Osteoblast (primary cell): Measurements from ENCODE around the gene SPTBN2. TPM values are rescaled to one million over a fixed set of nuclear protein-coding genes. Genes with fewer than 3 reads are reported as not detected.

Experiments
- DNase-seq: peaks from one replicate; pipeline ENCODE4 v3.0.0; 2011; ENCODE audit warnings: low spot score, mixed read lengths; ENCODE audit not compliant: insufficient read length; ENCODE audit errors: missing footprints
- H2AFZ ChIP-seq: 2 replicates; pipeline ENCODE4 v1.6.0; 2011; ENCODE audit warnings: mild to moderate bottlenecking, low read length
- H3K27ac ChIP-seq: 2 replicates; pipeline ENCODE4 v1.5.1; 2011; ENCODE audit warnings: mild to moderate bottlenecking, low read depth, low read length, moderate library complexity
- H3K27me3 ChIP-seq: 2 replicates; pipeline ENCODE4 v1.6.0; 2012; ENCODE audit warnings: mild to moderate bottlenecking, control low read depth, inconsistent platforms, low read length, moderate library complexity; ENCODE audit not compliant: insufficient read depth
- H3K36me3 ChIP-seq: 2 replicates; pipeline ENCODE4 v1.5.1; 2011; ENCODE audit warnings: mild to moderate bottlenecking, low read length, control low read depth, moderate library complexity; ENCODE audit not compliant: insufficient read depth
- H3K4me1 ChIP-seq: 2 replicates; pipeline ENCODE4 v1.5.1; 2011; ENCODE audit warnings: mild to moderate bottlenecking, low read length, control low read depth, moderate library complexity; ENCODE audit not compliant: insufficient read depth
- H3K4me2 ChIP-seq: 2 replicates; pipeline ENCODE4 v1.6.0; 2011; ENCODE audit warnings: mild to moderate bottlenecking, low read length; ENCODE audit not compliant: insufficient read depth
- H3K4me3 ChIP-seq: fragments of 200-600 bp; sonication (generic); 3 replicates; pipeline ENCODE4 v1.5.1; 2012; ENCODE audit warnings: mild to moderate bottlenecking, low read length, inconsistent platforms; ENCODE audit not compliant: insufficient read depth
- H3K79me2 ChIP-seq: 2 replicates; pipeline ENCODE4 v1.6.0; 2012; ENCODE audit warnings: mild to moderate bottlenecking, low read length, control low read depth, inconsistent platforms; ENCODE audit not compliant: insufficient read depth
- H3K9me3 ChIP-seq: 2 replicates; pipeline ENCODE4 v1.5.1; 2011; ENCODE audit warnings: low read depth, low read length, control low read depth
- H4K20me1 ChIP-seq: 2 replicates; pipeline ENCODE4 v1.6.0; 2012; ENCODE audit warnings: mild to moderate bottlenecking, low read length, control low read depth; ENCODE audit not compliant: insufficient read depth
- CTCF ChIP-seq: IDR thresholded peaks from 2 replicates; pipeline ENCODE4 v1.5.1; 2011; ENCODE audit warnings: mild to moderate bottlenecking, low read depth, low read length, moderate library complexity; ENCODE audit errors: extremely low read depth
- total RNA-seq: library from RNA; depleted of rRNA; stranded (reverse); fragments of >200 nt; gene quantifications from 2 replicates; pipeline ENCODE4 v1.2.3, GENCODE V29; 2012

SPTBN2 gene
- total RNA-seq, 1 donor, result 2.2 TPM

DNA sequence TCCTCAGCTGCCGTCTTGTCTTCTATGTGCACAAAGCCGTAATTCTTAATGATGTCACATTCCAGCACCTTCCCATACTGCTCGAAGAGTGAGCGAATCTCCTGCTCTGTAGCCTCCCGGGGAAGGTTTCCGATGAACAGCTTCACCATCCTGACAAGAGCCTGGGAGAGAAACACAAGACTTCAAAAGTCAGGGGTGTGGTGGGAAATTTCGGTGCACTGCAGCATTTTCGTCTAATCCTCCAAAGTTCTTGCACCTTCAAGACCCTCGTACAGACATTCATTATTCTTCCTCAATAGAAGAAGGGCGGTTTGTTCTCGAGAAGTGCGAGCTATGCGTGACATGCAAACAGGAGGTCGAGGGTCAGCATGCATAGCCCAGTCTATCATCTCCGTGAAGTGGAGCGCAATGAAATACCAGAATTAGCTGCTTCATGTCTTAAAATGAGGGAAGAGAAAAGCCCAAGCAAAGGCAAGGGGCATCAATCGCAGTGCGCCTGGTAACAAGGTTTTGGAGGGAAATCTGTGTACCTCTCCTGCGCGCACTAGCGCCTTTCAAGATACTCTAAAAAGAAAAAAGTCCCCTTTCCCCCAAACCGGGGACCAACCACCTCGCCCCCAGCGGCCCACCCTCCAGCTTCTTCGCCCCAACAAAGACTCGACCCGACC lies 52.0 kb downstream of the SPTBN2 start:
- Histone ChIP-seq H4K20me1 (peaks cover 11% of the 10 kb centered on the region), H3K9me3 (no peaks in the 10 kb centered on the region), H3K79me2 (peaks cover 27% of the 10 kb centered on the region), H3K4me1 (peaks cover 21% of the 10 kb centered on the region), H3K4me2 (peak overlapping the region; percentile 92), H3K27ac (peak overlapping the region; percentile 98), H3K4me3 (peak overlapping the region; percentile 86), H3K36me3 (peaks cover 8% of the 10 kb centered on the region), H2AFZ (peak overlapping the region; percentile 64), H3K27me3 (no peaks in the 10 kb centered on the region)
- no peak for TF ChIP-seq CTCF
- peak; percentile 42 for DNase-seq

DNA sequence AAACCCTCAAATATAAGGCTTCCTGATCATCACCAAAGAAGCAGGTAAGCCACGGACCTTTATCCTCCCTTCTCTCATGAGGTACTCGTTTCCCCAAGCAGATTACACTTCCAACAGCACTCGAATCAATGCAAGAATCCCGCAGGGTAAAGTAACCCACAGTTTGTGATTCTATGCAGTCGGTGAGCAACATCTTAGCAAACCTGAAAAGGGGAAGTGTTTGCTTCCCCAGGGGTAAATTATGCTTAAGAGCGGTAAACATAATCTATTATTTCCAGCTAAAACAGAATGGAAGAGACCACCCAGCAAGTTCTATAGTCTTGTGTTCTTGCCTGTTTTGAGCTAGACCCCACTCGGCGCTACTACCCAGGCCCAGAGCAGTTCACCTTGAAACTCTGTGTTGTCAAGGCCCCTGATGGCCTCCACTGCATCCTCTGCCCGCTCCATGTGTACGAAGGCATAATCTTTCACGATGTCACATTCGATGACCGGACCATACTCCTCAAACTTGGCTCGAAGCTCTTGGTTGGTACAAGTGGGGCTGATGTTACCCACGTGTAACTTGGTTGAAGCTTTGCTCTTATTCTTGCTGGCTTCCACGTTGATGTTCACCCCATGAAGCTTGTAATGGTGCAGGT lies 52.6 kb downstream of the SPTBN2 start:
- Histone ChIP-seq H3K27ac (no peak overlapping the region), H3K4me3 (peak overlapping the region; percentile 86), H3K79me2 (peaks cover 27% of the 10 kb centered on the region), H3K4me1 (peaks cover 21% of the 10 kb centered on the region), H3K27me3 (no peaks in the 10 kb centered on the region), H2AFZ (no peak overlapping the region), H3K4me2 (peak overlapping the region; percentile 92), H3K9me3 (no peaks in the 10 kb centered on the region), H4K20me1 (peaks cover 11% of the 10 kb centered on the region), H3K36me3 (peaks cover 8% of the 10 kb centered on the region)
- no peak for TF ChIP-seq CTCF
- no peak for DNase-seq

DNA sequence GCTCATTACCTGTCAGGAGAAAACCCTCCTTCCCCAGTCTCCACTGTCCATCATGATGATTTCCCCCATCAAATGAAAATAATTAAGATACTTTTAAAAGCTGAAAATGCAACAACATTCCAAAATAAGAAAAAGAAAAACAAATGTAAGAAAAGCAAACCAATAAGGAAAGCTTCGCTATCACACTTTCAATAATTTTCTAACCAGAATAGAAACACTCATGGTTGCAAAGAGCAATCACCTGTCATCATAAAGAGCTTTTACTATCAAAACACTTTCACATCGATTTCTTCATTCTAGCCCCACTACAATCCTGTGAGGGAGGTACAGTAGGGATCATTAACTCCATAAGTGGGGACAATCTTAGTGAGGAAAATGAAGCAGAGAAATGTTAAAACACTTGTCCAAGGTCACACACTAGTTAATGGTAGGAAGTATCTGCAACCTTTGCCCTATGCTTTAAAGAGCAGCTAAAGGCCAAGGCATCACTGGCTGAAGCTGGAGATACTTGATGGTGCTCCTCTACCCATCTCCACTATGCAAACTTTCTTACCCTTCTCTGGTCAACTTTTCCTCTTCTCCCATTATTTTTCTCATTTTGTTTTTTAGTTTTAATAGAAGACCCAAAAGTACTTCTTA lies 53.9 kb downstream of the SPTBN2 start:
- peaks cover 13% of the 10 kb centered on the region for H3K36me3 ChIP-seq
- peaks cover 18% of the 10 kb centered on the region for H4K20me1 ChIP-seq
- H2AFZ ChIP-seq, result no peak overlapping the region
- H3K9me3 ChIP-seq, result no peaks in the 10 kb centered on the region
- no peak for TF ChIP-seq CTCF
- H3K4me1 ChIP-seq, result peaks cover 21% of the 10 kb centered on the region
- DNase-seq, result no peak
- no peak overlapping the region for H3K4me3 ChIP-seq
- H3K4me2 ChIP-seq, result peak overlapping the region; percentile 44
- H3K79me2 ChIP-seq, result peaks cover 39% of the 10 kb centered on the region
- no peak overlapping the region for H3K27ac ChIP-seq
- H3K27me3 ChIP-seq, result no peaks in the 10 kb centered on the region

- no peak for TF ChIP-seq CTCF
- Histone ChIP-seq H3K36me3 (peaks cover 40% of the 10 kb centered on the region), H3K9me3 (no peaks in the 10 kb centered on the region), H4K20me1 (peaks cover 25% of the 10 kb centered on the region), H3K4me1 (peaks cover 2% of the 10 kb centered on the region), H3K4me3 (no peak overlapping the region), H3K27me3 (no peaks in the 10 kb centered on the region), H3K27ac (no peak overlapping the region), H3K4me2 (no peak overlapping the region), H3K79me2 (peaks cover 60% of the 10 kb centered on the region), H2AFZ (no peak overlapping the region)
- no peak for DNase-seq
Observed at GRCh38 chr11:66670816-66671215, 58.2 kb downstream of the SPTBN2 start.
